Endothelial cell of umbilical vein (primary cell): ENCODE data around the gene MAX. TPM values are rescaled to one million over a fixed set of nuclear protein-coding genes. Genes with fewer than 3 reads are reported as not detected.

Experiments used
- BruUV-seq: library from RNA; stranded (reverse); fragments of 400-500 nt; replicated peaks from 2 replicates; lab custom pipeline; 2021; lab: Mats Ljungman, UMichigan
- CTCF ChIA-PET: fragments of 300-600, 350-600 bp; sonication (Branson Sonifier 250); formaldehyde crosslinking; loops from one replicate; lab custom pipeline; 2021; ENCODE audit warnings: antibody characterized with exemption, inconsistent platforms; lab: Charles Lee
- POLR2A ChIA-PET: fragments of 300-600, 350-600 bp; sonication (Branson Sonifier 250); formaldehyde crosslinking; loops from one replicate; lab custom pipeline; 2021; ENCODE audit warnings: antibody characterized with exemption, inconsistent platforms; lab: Charles Lee
- DNase-seq: peaks from one replicate; pipeline ENCODE4 v3.0.0-alpha.2; 2011; ENCODE audit warnings: low read depth, low spot score
- FAIRE-seq: peaks from 2 replicates; lab custom pipeline; 2011; peaks lifted over from hg19 to GRCh38; lab: Jason Lieb, UNC
- H2AFZ ChIP-seq: 2 replicates; pipeline ENCODE4 v1.6.0; 2012; ENCODE audit warnings: low read depth, low read length, control low read depth, inconsistent platforms
- H3K27ac ChIP-seq: 2 replicates; pipeline ENCODE4 v1.5.1; 2011; ENCODE audit warnings: low read depth, mild to moderate bottlenecking, control low read depth, low read length, moderate library complexity; ENCODE audit not compliant: insufficient read depth
- H3K27me3 ChIP-seq, 2 experiments: 2 replicates each; pipeline versions ENCODE4 v1.6.0 to v1.6.1; 2011; ENCODE audit warnings: low read length in 2 of 2, mixed read lengths in 1 of 2; ENCODE audit not compliant: control insufficient read depth in 2 of 2, insufficient read depth in 2 of 2
- H3K36me3 ChIP-seq, 2 experiments: 2 replicates in 1 of 2; 3 replicates in 1 of 2; pipeline ENCODE4 v1.5.1; 2011; ENCODE audit warnings: low read length in 2 of 2, mild to moderate bottlenecking in 1 of 2, moderate library complexity in 1 of 2; ENCODE audit not compliant: control insufficient read depth in 2 of 2, insufficient read depth in 2 of 2; ENCODE audit errors: extremely low read depth in 1 of 2
- H3K4me1 ChIP-seq: 3 replicates; pipeline ENCODE4 v1.5.1; 2011; ENCODE audit warnings: mild to moderate bottlenecking, low read length; ENCODE audit not compliant: control insufficient read depth, insufficient read depth; ENCODE audit errors: extremely low read depth
- H3K4me2 ChIP-seq: 2 replicates; pipeline ENCODE4 v1.6.1; 2011; ENCODE audit warnings: low read length, control low read depth, mixed read lengths; ENCODE audit not compliant: insufficient read depth
- H3K4me3 ChIP-seq, 3 experiments: fragments of 200-600 bp in 1 of 3; sonication (generic), shearing (Covaris generic) in 1 of 3; replicated peaks in 1 of 3; 2 replicates each; pipeline ENCODE4 v1.5.1; 2011 to 2016; ENCODE audit warnings: control low read depth in 3 of 3, low read length in 3 of 3, mild to moderate bottlenecking in 2 of 3, inconsistent platforms in 1 of 3, low read depth in 1 of 3, moderate library complexity in 1 of 3; ENCODE audit not compliant: insufficient read depth in 1 of 3
- H3K79me2 ChIP-seq: 2 replicates; pipeline ENCODE4 v1.6.0; 2012; ENCODE audit warnings: low read length, inconsistent platforms; ENCODE audit not compliant: control insufficient read depth, insufficient read depth
- H3K9ac ChIP-seq: replicated peaks from 2 replicates; pipeline ENCODE3; 2011; ENCODE audit warnings: low read length, control low read depth; ENCODE audit not compliant: insufficient read depth; ENCODE audit errors: extremely low read depth
- H3K9me1 ChIP-seq: replicated peaks from 3 replicates; pipeline ENCODE4 v1.6.0; 2011; ENCODE audit warnings: mild to moderate bottlenecking, low read length; ENCODE audit not compliant: control insufficient read depth, insufficient read depth; ENCODE audit errors: extremely low read depth
- H3K9me3 ChIP-seq: replicated peaks from 2 replicates; pipeline ENCODE4 v1.5.1; 2012; ENCODE audit warnings: low read length, inconsistent platforms; ENCODE audit not compliant: control insufficient read depth, insufficient read depth
- H4K20me1 ChIP-seq: replicated peaks from 2 replicates; pipeline ENCODE3; 2011; ENCODE audit warnings: mild to moderate bottlenecking, low read length; ENCODE audit not compliant: control insufficient read depth, insufficient read depth; ENCODE audit errors: extremely low read depth
- EZH2 ChIP-seq: IDR thresholded peaks from 2 replicates; pipeline ENCODE4 v1.6.1; 2012; ENCODE audit warnings: borderline replicate concordance, low read depth, mild to moderate bottlenecking, moderate library complexity, low read length, inconsistent platforms; ENCODE audit not compliant: severe bottlenecking
- FOS ChIP-seq: IDR thresholded peaks from 2 replicates; pipeline ENCODE4 v1.6.1; 2011; ENCODE audit warnings: mild to moderate bottlenecking, low read length, moderate library complexity, borderline replicate concordance; ENCODE audit not compliant: insufficient read depth
- GATA2 ChIP-seq: IDR thresholded peaks from 2 replicates; pipeline ENCODE4 v1.7.0; 2011; ENCODE audit warnings: low read depth, mild to moderate bottlenecking, moderate library complexity, mixed read lengths, low read length; ENCODE audit not compliant: insufficient read length, insufficient read depth
- JUN ChIP-seq: IDR thresholded peaks from 2 replicates; pipeline ENCODE4 v1.6.1; 2011; ENCODE audit warnings: borderline replicate concordance, low read depth; ENCODE audit not compliant: insufficient read length, insufficient read depth
- MYC ChIP-seq: IDR thresholded peaks from one replicate; pipeline ENCODE4 v1.6.1; 2011; ENCODE audit warnings: mild to moderate bottlenecking, low read depth, low read length
- POLR2A ChIP-seq: IDR thresholded peaks from 2 replicates; pipeline ENCODE4 v1.6.1; 2012; ENCODE audit warnings: low read depth, mild to moderate bottlenecking, control low read depth, low read length
- POLR2AphosphoS5 ChIP-seq: IDR thresholded peaks from 2 replicates; pipeline ENCODE4 v1.6.1; 2012; ENCODE audit warnings: low read depth, mild to moderate bottlenecking, control low read depth, low read length, moderate library complexity; ENCODE audit not compliant: insufficient read depth
- dilution Hi-C: fragments of 300-500 bp; cut with MboI; formaldehyde crosslinking; loops from one replicate; pipeline ENCODE4 v1.15.0; 2019; ENCODE audit warnings: low sequenced_read_pairs; ENCODE audit not compliant: extremely low pct_ligation_motif_present
- intact Hi-C: fragments of 100-400 bp; cut with micrococcal nuclease; formaldehyde crosslinking; loops from one replicate; pipeline ENCODE4 v1.10.0; 2022
- polyA plus RNA-seq, 4 experiments: library from polyadenylated mRNA; depleted of rRNA in 3 of 4; stranded (reverse) in 3 of 4; unstranded in 1 of 4; fragments of >200 nt; gene quantifications; 2 replicates each; pipeline versions ENCODE4 v1.2.1 to v1.2.3, GENCODE V29; 2011 to 2012; ENCODE audit warnings: missing spikeins in 1 of 4
- total RNA-seq: library from RNA; stranded (reverse); gene quantifications from 2 replicates; pipeline ENCODE4 v1.2.3, GENCODE V29; 2021
- TF ChIP-seq, protein P1 (sequence below), 2 donors: IDR thresholded peaks; 1 replicate in 1 of 2; 2 replicates in 1 of 2; pipeline ENCODE4 v1.5.1; 2011; ENCODE audit warnings: low read length in 2 of 2, mild to moderate bottlenecking in 2 of 2, moderate library complexity in 2 of 2, control low read depth in 1 of 2, inconsistent platforms in 1 of 2, low read depth in 1 of 2; ENCODE audit not compliant: insufficient read depth in 1 of 2; ENCODE audit errors: extremely low read depth in 1 of 2
- TF ChIP-seq, protein P2 (sequence below): IDR thresholded peaks from 2 replicates; pipeline ENCODE4 v1.6.1; 2011; ENCODE audit not compliant: insufficient read depth, insufficient read length

MAX gene
- total and polyA plus RNA-seq, 2 donors (not counting 3 experiments of a cell fraction or from before 2014, with no cell fraction given), result 70.1 to 79.5 TPM

GRCh38 chr14:65035049-65035448 lies 67.3 kb downstream of the MAX start:
- Histone ChIP-seq H3K79me2 (no peaks in the 10 kb centered on the region), H3K27me3 (no peaks in the 10 kb centered on the region), H3K9me3 (no peaks in the 10 kb centered on the region), H3K4me3 (no peak overlapping the region), H4K20me1 (no peaks in the 10 kb centered on the region), H3K9me1 (no peaks in the 10 kb centered on the region), H3K27ac (no peak overlapping the region), H3K9ac (no peak overlapping the region), H3K4me1 (peaks cover 5% of the 10 kb centered on the region), H2AFZ (no peak overlapping the region), H3K4me2 (no peak overlapping the region), H3K36me3 (peaks cover 0 to 2% of the 10 kb centered on the region in 2 experiments)
- POLR2A ChIA-PET, result no interaction called here
- intact Hi-C loops, result no loop called here
- peak; percentile 58 for FAIRE-seq
- dilution Hi-C loops, result no loop called here
- BruUV-seq, result no TSS peak
- CTCF ChIA-PET, result interaction anchor here (2.1 to 2.5 kb wide), 2 partner anchors 13 to 15 kb away, joined by 5 to 12 read pairs; no protein-coding TSS in a partner anchor
- TF ChIP-seq, protein P1, sequence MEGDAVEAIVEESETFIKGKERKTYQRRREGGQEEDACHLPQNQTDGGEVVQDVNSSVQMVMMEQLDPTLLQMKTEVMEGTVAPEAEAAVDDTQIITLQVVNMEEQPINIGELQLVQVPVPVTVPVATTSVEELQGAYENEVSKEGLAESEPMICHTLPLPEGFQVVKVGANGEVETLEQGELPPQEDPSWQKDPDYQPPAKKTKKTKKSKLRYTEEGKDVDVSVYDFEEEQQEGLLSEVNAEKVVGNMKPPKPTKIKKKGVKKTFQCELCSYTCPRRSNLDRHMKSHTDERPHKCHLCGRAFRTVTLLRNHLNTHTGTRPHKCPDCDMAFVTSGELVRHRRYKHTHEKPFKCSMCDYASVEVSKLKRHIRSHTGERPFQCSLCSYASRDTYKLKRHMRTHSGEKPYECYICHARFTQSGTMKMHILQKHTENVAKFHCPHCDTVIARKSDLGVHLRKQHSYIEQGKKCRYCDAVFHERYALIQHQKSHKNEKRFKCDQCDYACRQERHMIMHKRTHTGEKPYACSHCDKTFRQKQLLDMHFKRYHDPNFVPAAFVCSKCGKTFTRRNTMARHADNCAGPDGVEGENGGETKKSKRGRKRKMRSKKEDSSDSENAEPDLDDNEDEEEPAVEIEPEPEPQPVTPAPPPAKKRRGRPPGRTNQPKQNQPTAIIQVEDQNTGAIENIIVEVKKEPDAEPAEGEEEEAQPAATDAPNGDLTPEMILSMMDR (IDR thresholded peaks at IDR 0.05; ENCODE audit: extremely low read depth in 1 of 2, insufficient read depth in 1 of 2, low read depth in 1 of 2, low read length in 2 of 2), result no peak
- DNase-seq, result peak; percentile 53

- peaks cover 0 to 2% of the 10 kb centered on the region in 2 experiments for H3K36me3 ChIP-seq
- H3K4me1 ChIP-seq, result peaks cover 5% of the 10 kb centered on the region
- dilution Hi-C loops (no loop called here), intact Hi-C loops (no loop called here)
- BruUV-seq, result no TSS peak
- H3K9me3 ChIP-seq, result no peaks in the 10 kb centered on the region
- no peak for DNase-seq
- no peak overlapping the region for H3K4me3 ChIP-seq
- no peaks in the 10 kb centered on the region for H4K20me1 ChIP-seq
- H3K9me1 ChIP-seq, result no peaks in the 10 kb centered on the region
- POLR2A ChIA-PET, result interaction anchor here (0.5 kb wide), 1 partner anchor 12 kb away, joined by 4 read pairs; no protein-coding TSS in a partner anchor
- TF ChIP-seq POLR2AphosphoS5 (no peak), POLR2A (no peak), JUN (no peak), FOS (no peak), EZH2 (no peak), GATA2 (no peak), MYC (no peak)
- TF ChIP-seq, protein P2, sequence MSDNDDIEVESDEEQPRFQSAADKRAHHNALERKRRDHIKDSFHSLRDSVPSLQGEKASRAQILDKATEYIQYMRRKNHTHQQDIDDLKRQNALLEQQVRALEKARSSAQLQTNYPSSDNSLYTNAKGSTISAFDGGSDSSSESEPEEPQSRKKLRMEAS, result no peak
- TF ChIP-seq, protein P1 (IDR thresholded peaks at IDR 0.05; ENCODE audit: extremely low read depth in 1 of 2, insufficient read depth in 1 of 2, low read depth in 1 of 2, low read length in 2 of 2), result no peak
- no peak overlapping the region for H3K9ac ChIP-seq
- no peak overlapping the region for H3K4me2 ChIP-seq
- H3K79me2 ChIP-seq, result no peaks in the 10 kb centered on the region
- no peaks in the 10 kb centered on the region for H3K27me3 ChIP-seq
- CTCF ChIA-PET, result interaction anchor here (0.6 to 2.1 kb wide), 5 partner anchors 10 to 36 kb away, joined by 3 to 5 read pairs (median 4); no protein-coding TSS in a partner anchor
- H2AFZ ChIP-seq, result no peak overlapping the region
- FAIRE-seq, result no peak
- no peak overlapping the region for H3K27ac ChIP-seq
Measured at GRCh38 chr14:65034021-65034420, 68.3 kb downstream of the MAX start.
